G401 (cell line): ENCODE results near the gene WDR91. TPM values are rescaled to one million over a fixed set of nuclear protein-coding genes. Genes with fewer than 3 reads are reported as not detected.

ENCODE experiments used
- DNase-seq: peaks from one replicate; pipeline ENCODE4 v3.0.0-alpha.2; 2015; ENCODE audit warnings: low spot score
- in situ Hi-C: cut with HindIII; loops from 2 replicates; pipeline ENCODE4 v1.10.0; 2016; ENCODE audit warnings: low sequenced_read_pairs, mixed read lengths
- total RNA-seq: library from RNA; depleted of rRNA; stranded (reverse); fragments of >200 nt; shearing (Covaris generic); gene quantifications from 2 replicates; pipeline ENCODE4 v1.2.3, GENCODE V29; 2014

WDR91 gene
- total RNA-seq, 1 experiment from 2014 or later: 9.9 TPM

- DNase-seq: no peak
- in situ Hi-C loops: no loop called here
These were observed 43.3 kb downstream of the WDR91 start for GRCh38 chr7:135168001-135168400.

- in situ Hi-C loops: no loop called here
- no peak for DNase-seq
These were observed 43.9 kb downstream of the WDR91 start for GRCh38 chr7:135167365-135167917.

- no peak for DNase-seq
- in situ Hi-C loops: no loop called here
These were observed 44.9 kb downstream of the WDR91 start for GRCh38 chr7:135166338-135166990.

GRCh38 chr7:135165862-135166261, 45.5 kb downstream of the WDR91 start:
- in situ Hi-C loops: no loop called here
- no peak for DNase-seq

GRCh38 chr7:135164357-135165061, 46.8 kb downstream of the WDR91 start:
- DNase-seq: peak; percentile 23
- in situ Hi-C loops: no loop called here

GRCh38 chr7:135162382-135163001, 48.8 kb downstream of the WDR91 start:
- DNase-seq: no peak
- in situ Hi-C loops: no loop called here

GRCh38 chr7:135161669-135162068, 49.7 kb downstream of the WDR91 start:
- no peak for DNase-seq
- in situ Hi-C loops: no loop called here

GRCh38 chr7:135160858-135161653, 50.3 kb downstream of the WDR91 start:
- in situ Hi-C loops: no loop called here
- DNase-seq: no peak

- in situ Hi-C loops: no loop called here
- no peak for DNase-seq
These were observed 51.0 kb downstream of the WDR91 start for GRCh38 chr7:135160098-135160857.

- no peak for DNase-seq
- in situ Hi-C loops: no loop called here
These were observed 51.8 kb downstream of the WDR91 start for GRCh38 chr7:135159359-135160085.

- DNase-seq: no peak
- in situ Hi-C loops: no loop called here
These were observed 52.5 kb downstream of the WDR91 start for GRCh38 chr7:135158874-135159273.

GRCh38 chr7:135158141-135158655, 53.1 kb downstream of the WDR91 start:
- no peak for DNase-seq
- in situ Hi-C loops: no loop called here

GRCh38 chr7:135156290-135156689, 55.0 kb downstream of the WDR91 start:
- DNase-seq: no peak
- in situ Hi-C loops: no loop called here

GRCh38 chr7:135154734-135155133, 56.6 kb downstream of the WDR91 start:
- in situ Hi-C loops: no loop called here
- DNase-seq: no peak

GRCh38 chr7:135152442-135152841, 58.9 kb downstream of the WDR91 start:
- in situ Hi-C loops: no loop called here
- no peak for DNase-seq

GRCh38 chr7:135151533-135151932, 59.8 kb downstream of the WDR91 start:
- in situ Hi-C loops: no loop called here

GRCh38 chr7:135151132-135151531, 60.2 kb downstream of the WDR91 start:
- DNase-seq: no peak
- in situ Hi-C loops: no loop called here

More at GRCh38 chr7:135151533-135151932, 59.8 kb downstream of the WDR91 start:
- DNase-seq: no peak
